ENCODE measurements around the gene JARID2. TPM values are rescaled to one million over a fixed set of nuclear protein-coding genes. Genes with fewer than 3 reads are reported as not detected.

JARID2 gene
- total RNA-seq, 3 donors from 2014 or later, result 10.5 to 13.9 (median 11.5) TPM

- no peak for DNase-seq (ENCODE audit: low spot score in 2 of 2)
- H3K9me3 ChIP-seq, result no peaks in the 10 kb centered on the region
- H3K27me3 ChIP-seq, result no peaks in the 10 kb centered on the region
- H3K4me1 ChIP-seq, result no peaks in the 10 kb centered on the region
- TF ChIP-seq, protein P1, sequence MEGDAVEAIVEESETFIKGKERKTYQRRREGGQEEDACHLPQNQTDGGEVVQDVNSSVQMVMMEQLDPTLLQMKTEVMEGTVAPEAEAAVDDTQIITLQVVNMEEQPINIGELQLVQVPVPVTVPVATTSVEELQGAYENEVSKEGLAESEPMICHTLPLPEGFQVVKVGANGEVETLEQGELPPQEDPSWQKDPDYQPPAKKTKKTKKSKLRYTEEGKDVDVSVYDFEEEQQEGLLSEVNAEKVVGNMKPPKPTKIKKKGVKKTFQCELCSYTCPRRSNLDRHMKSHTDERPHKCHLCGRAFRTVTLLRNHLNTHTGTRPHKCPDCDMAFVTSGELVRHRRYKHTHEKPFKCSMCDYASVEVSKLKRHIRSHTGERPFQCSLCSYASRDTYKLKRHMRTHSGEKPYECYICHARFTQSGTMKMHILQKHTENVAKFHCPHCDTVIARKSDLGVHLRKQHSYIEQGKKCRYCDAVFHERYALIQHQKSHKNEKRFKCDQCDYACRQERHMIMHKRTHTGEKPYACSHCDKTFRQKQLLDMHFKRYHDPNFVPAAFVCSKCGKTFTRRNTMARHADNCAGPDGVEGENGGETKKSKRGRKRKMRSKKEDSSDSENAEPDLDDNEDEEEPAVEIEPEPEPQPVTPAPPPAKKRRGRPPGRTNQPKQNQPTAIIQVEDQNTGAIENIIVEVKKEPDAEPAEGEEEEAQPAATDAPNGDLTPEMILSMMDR (IDR thresholded peaks at IDR 0.05), result no peak
- no peak for TF ChIP-seq POLR2A (IDR thresholded peaks at IDR 0.05)
- no peak for TF ChIP-seq POLR2AphosphoS5 (IDR thresholded peaks at IDR 0.05)
- no peak overlapping the region for H3K4me3 ChIP-seq
- intact Hi-C loops (cut with DNase I; ENCODE audit: low total_unique reads), result no loop called here
- no peak overlapping the region for H3K27ac ChIP-seq
- H3K36me3 ChIP-seq, result no peaks in the 10 kb centered on the region
These were observed 303.5 kb downstream of the JARID2 start for GRCh38 chr6:15549371-15549770.

DNA sequence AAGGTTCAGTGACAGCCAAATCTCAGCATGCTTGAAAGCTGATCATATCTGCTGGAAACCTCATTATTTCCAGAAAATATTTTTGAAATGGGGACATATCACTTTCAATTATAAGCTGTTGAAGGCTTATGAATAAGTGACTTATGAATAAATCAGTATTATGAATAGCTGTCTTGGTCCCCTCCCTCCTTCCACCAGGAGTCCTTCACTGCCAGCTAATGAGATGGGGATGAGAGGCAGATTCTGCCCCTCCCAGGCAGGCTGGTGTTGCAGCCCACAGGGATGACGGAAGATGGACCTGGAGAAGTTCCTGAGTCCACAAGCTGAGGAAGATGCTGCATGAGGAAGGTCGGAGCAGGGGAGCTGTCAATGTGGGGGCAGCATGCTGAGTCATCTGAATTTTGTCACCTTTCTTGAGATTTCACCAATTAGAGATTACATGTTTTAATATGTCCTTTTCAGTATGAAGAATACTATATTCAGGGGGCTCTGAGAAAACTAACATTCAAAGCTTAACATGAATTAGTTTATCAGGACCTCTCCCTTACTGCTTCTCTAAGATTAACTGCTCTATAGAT is 304.8 kb downstream of the JARID2 start:
- TF ChIP-seq, protein P1 (IDR thresholded peaks at IDR 0.05), result no peak
- TF ChIP-seq POLR2AphosphoS5 (IDR thresholded peaks at IDR 0.05), result no peak
- TF ChIP-seq POLR2A (IDR thresholded peaks at IDR 0.05), result no peak
- intact Hi-C loops (cut with DNase I; ENCODE audit: low total_unique reads), result no loop called here
- no peak overlapping the region for H3K27ac ChIP-seq

DNA sequence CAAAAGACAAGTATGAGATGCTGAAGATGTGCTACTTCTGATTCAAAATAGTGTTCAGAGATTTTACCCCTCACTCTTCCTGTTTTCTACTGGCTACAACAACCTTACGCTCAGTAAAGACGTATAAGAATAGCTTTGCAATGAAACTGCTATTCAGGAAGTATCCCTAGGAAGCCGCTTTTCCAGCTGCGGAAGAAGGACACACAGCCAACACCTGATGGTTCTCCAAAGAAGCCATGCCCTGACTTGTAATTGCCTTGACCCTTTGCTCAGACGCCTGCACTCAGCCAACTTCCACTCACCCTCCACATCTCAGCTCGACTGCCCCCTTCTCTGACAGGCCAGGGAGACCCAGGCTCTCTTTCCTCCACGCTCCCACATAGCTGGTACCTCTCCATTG is 305.4 kb downstream of the JARID2 start:
- H3K4me1 ChIP-seq, result no peaks in the 10 kb centered on the region
- no peaks in the 10 kb centered on the region for H3K27me3 ChIP-seq
- H3K9me3 ChIP-seq, result no peaks in the 10 kb centered on the region
- TF ChIP-seq POLR2AphosphoS5 (IDR thresholded peaks at IDR 0.05) (no peak), POLR2A (IDR thresholded peaks at IDR 0.05) (no peak)
- TF ChIP-seq, protein P1 (IDR thresholded peaks at IDR 0.05), result no peak
- no peak for DNase-seq (ENCODE audit: low spot score in 2 of 2)
- no peak overlapping the region for H3K27ac ChIP-seq
- intact Hi-C loops (cut with DNase I; ENCODE audit: low total_unique reads), result no loop called here
- H3K4me3 ChIP-seq, result no peak overlapping the region
- no peaks in the 10 kb centered on the region for H3K36me3 ChIP-seq

More for the DNA sequence above, 304.8 kb downstream of the JARID2 start:
- no peak for DNase-seq (ENCODE audit: low spot score in 2 of 2)
- H3K36me3 ChIP-seq, result no peaks in the 10 kb centered on the region
- no peak overlapping the region for H3K4me3 ChIP-seq
- H3K9me3 ChIP-seq, result no peaks in the 10 kb centered on the region
- H3K4me1 ChIP-seq, result no peaks in the 10 kb centered on the region
- H3K27me3 ChIP-seq, result no peaks in the 10 kb centered on the region

- Histone ChIP-seq H3K4me3 (no peak overlapping the region), H3K36me3 (no peaks in the 10 kb centered on the region), H3K27me3 (no peaks in the 10 kb centered on the region), H3K4me1 (no peaks in the 10 kb centered on the region), H3K27ac (no peak overlapping the region), H3K9me3 (no peaks in the 10 kb centered on the region)
- no peak for DNase-seq (ENCODE audit: low spot score in 2 of 2)
- intact Hi-C loops (cut with DNase I; ENCODE audit: low total_unique reads), result no loop called here
- TF ChIP-seq POLR2AphosphoS5 (IDR thresholded peaks at IDR 0.05), result no peak
- no peak for TF ChIP-seq POLR2A (IDR thresholded peaks at IDR 0.05)
- TF ChIP-seq, protein P1 (IDR thresholded peaks at IDR 0.05), result no peak
These were observed 305.9 kb downstream of the JARID2 start for GRCh38 chr6:15551798-15552197.

DNA sequence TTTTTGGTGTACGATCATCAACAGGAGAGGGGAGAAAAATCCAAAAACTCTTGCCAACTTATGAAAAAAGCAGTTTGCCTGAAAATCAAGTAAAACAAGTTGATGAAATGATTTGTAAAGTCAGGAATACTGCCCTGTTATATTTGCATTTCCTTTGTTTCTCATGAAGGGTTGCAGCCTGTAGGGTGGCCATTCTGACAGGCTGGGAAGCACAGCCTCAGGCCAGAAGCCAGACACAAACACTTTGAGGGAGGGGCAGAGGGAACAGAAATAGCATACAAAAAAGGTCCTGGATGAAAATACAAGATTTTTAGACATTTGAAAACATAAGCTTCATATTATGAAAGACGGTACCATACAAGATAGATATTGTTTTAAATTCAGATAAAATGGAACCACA is 307.2 kb downstream of the JARID2 start:
- Histone ChIP-seq H3K9me3 (no peaks in the 10 kb centered on the region), H3K36me3 (no peaks in the 10 kb centered on the region), H3K4me3 (no peak overlapping the region), H3K27me3 (no peaks in the 10 kb centered on the region), H3K4me1 (no peaks in the 10 kb centered on the region), H3K27ac (no peak overlapping the region)
- intact Hi-C loops (cut with DNase I; ENCODE audit: low total_unique reads), result no loop called here
- TF ChIP-seq, protein P1 (IDR thresholded peaks at IDR 0.05), result no peak
- TF ChIP-seq POLR2A (IDR thresholded peaks at IDR 0.05) (no peak), POLR2AphosphoS5 (IDR thresholded peaks at IDR 0.05) (no peak)
- DNase-seq (ENCODE audit: low spot score in 2 of 2), result no peak

Measured in breast epithelium (tissue), 4 donors.